Uterus (tissue), 4 donors: Measurements from ENCODE around the gene TBX3. TPM values are rescaled to one million over a fixed set of nuclear protein-coding genes. Genes with fewer than 3 reads are reported as not detected.

Experiments
- DNase-seq, 2 donors: peaks; one replicate each; pipeline ENCODE4 v3.0.0-alpha.2; 2019 to 2020
- H3K27ac ChIP-seq, 2 donors: fragments of 200-600 bp; sonication (generic); 1 replicate in 1 of 2; 2 replicates in 1 of 2; pipeline ENCODE4 v1.5.1; 2016 to 2018
- H3K27me3 ChIP-seq, 2 donors: fragments of 200-600 bp; sonication (generic); one replicate each; pipeline ENCODE4 v1.5.1; 2018 to 2019; ENCODE audit warnings: control low read depth in 1 of 2
- H3K36me3 ChIP-seq, 2 donors: fragments of 200-600 bp; sonication (generic); one replicate each; pipeline ENCODE4 v1.5.1; 2019; ENCODE audit warnings: control low read depth in 1 of 2
- H3K4me1 ChIP-seq, 2 donors: fragments of 200-600 bp; sonication (generic); one replicate each; pipeline ENCODE4 v1.5.1; 2018 to 2019; ENCODE audit warnings: control low read depth in 1 of 2
- H3K4me3 ChIP-seq, 2 donors: fragments of 200-600 bp; sonication (generic); 1 replicate in 1 of 2; 2 replicates in 1 of 2; pipeline ENCODE4 v1.5.1; 2018 to 2019; ENCODE audit warnings: mild to moderate bottlenecking in 1 of 2
- H3K9me3 ChIP-seq, 2 donors: fragments of 200-600 bp; sonication (generic); one replicate each; pipeline ENCODE4 v1.5.1; 2019; ENCODE audit warnings: control low read depth in 1 of 2
- POLR2A ChIP-seq, 2 donors: fragments of 450-650 bp; IDR thresholded peaks; one replicate each; pipeline ENCODE4 v1.6.1; 2016; ENCODE audit warnings: antibody characterized with exemption in 2 of 2, mild to moderate bottlenecking in 1 of 2, moderate library complexity in 1 of 2
- intact Hi-C: fragments of 100-400 bp; cut with DNase I; formaldehyde crosslinking; loops from one replicate; pipeline ENCODE4 v1.15.1; 2023; ENCODE audit warnings: low total_unique reads
- total RNA-seq, 4 donors: library from RNA; depleted of rRNA in 3 of 4; stranded (reverse); fragments of >200 nt in 3 of 4; gene quantifications; one replicate each; pipeline versions ENCODE4 v1.1.0 to v1.2.4, GENCODE V29; 2014 to 2023
- TF ChIP-seq, protein P1 (sequence below), 4 experiments: fragments of 200-600 bp in 2 of 4; fragments of 450-650 bp in 2 of 4; sonication (generic) in 2 of 4; IDR thresholded peaks; one replicate each; pipeline ENCODE4 v1.5.1; 2016 to 2019; ENCODE audit warnings: antibody characterized with exemption in 4 of 4, mild to moderate bottlenecking in 2 of 4, moderate library complexity in 1 of 4
- donor health status: DM: yes; HTN: yes; CAD: no.

Gene TBX3
- total RNA-seq, 4 donors from 2014 or later: 11.0 to 120 (median 56.3) TPM

DNA sequence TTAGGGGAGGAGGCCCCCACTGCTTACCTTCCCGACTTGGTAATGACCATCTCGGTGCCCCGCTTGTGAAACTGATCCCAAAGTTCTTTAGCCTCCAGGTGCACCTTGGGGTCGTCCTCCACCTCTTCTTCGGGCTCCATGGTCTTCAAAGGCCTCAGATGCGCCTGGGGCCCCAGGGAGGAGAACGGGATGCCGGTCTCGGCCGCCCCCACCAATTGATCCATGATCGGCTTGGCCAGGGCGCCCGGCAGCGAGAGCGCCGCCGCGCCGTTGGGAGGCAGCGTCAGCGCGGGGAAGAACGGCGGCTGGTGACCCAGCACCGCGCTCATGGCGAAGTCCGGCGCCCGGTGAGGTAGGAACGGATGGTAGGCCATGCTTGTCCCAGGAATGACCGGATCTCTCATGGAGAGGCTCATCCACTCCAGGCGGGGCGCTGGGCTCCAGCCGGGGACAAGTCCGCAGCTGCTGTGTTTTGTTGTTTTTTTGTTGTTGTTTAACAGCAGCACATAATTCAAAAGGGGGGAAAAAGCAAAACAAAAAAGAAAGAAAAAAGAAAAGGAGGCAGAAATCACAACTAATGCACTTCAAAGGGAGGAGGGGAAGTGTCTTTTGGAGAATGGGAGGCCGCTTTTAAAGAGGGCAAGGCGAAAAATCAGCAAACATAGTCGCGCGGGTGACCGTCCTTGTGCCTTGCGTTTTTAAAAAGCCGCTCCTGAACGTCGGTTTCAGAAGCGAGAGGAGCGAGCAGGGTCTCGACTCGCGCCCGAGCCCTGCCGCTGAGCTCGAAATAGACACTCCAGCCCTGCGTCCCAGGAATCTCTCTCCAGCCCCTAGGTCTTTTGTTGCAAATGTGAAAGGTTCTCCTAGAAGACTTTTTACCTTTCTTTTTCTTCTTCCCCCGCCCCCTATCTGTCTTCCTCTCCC, 928 bp downstream of the TBX3 start:
- H3K4me1 ChIP-seq: no peaks in the 10 kb centered on the region
- H3K9me3 ChIP-seq: no peaks in the 10 kb centered on the region
- H3K27ac ChIP-seq: peak overlapping the region; percentile 97 to 98
- no peak for TF ChIP-seq POLR2A (IDR thresholded peaks at IDR 0.05)
- TF ChIP-seq, protein P1, sequence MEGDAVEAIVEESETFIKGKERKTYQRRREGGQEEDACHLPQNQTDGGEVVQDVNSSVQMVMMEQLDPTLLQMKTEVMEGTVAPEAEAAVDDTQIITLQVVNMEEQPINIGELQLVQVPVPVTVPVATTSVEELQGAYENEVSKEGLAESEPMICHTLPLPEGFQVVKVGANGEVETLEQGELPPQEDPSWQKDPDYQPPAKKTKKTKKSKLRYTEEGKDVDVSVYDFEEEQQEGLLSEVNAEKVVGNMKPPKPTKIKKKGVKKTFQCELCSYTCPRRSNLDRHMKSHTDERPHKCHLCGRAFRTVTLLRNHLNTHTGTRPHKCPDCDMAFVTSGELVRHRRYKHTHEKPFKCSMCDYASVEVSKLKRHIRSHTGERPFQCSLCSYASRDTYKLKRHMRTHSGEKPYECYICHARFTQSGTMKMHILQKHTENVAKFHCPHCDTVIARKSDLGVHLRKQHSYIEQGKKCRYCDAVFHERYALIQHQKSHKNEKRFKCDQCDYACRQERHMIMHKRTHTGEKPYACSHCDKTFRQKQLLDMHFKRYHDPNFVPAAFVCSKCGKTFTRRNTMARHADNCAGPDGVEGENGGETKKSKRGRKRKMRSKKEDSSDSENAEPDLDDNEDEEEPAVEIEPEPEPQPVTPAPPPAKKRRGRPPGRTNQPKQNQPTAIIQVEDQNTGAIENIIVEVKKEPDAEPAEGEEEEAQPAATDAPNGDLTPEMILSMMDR (IDR thresholded peaks at IDR 0.05): no peak
- peak overlapping the region; percentile 58 to 93 for H3K4me3 ChIP-seq
- intact Hi-C loops: no loop called here
- no peak for DNase-seq
- no peaks in the 10 kb centered on the region for H3K27me3 ChIP-seq
- H3K36me3 ChIP-seq: no peaks in the 10 kb centered on the region

DNA sequence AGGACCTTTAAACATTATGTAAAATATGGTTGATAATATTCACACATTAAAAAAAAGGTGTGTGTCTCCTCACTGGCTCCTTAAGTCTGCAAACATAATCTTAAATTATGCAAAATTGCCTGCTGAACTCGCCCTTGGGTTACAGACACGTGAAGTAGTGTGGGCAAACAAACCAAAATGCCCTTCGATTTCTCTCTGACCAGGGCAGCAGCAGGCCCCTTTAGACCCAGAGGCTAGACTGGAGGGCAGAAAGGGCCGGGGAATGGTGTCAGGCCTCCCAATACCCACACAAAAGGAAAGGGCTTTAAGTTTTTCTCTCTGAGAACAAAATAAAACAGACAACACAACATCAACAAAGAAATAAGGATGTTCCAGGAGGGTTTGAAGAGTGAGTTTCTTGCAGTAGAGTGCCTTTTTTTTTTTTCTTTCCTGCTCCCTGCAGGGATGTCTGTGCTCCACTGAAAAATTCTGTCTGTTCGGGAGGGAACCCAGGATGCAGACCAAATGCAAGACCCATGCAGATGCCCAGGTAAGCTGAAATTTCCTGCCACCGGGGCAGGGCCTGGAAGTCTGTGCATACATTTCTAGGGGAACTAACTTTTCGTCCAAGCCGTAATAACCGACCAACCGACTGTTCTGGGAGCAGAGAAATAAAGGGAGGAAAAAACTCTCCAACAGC, 1.7 kb downstream of the TBX3 start:
- no peaks in the 10 kb centered on the region for H3K27me3 ChIP-seq
- peak overlapping the region; percentile 58 to 93 for H3K4me3 ChIP-seq
- no peak for TF ChIP-seq POLR2A (IDR thresholded peaks at IDR 0.05)
- TF ChIP-seq, protein P1 (IDR thresholded peaks at IDR 0.05): no peak

DNA sequence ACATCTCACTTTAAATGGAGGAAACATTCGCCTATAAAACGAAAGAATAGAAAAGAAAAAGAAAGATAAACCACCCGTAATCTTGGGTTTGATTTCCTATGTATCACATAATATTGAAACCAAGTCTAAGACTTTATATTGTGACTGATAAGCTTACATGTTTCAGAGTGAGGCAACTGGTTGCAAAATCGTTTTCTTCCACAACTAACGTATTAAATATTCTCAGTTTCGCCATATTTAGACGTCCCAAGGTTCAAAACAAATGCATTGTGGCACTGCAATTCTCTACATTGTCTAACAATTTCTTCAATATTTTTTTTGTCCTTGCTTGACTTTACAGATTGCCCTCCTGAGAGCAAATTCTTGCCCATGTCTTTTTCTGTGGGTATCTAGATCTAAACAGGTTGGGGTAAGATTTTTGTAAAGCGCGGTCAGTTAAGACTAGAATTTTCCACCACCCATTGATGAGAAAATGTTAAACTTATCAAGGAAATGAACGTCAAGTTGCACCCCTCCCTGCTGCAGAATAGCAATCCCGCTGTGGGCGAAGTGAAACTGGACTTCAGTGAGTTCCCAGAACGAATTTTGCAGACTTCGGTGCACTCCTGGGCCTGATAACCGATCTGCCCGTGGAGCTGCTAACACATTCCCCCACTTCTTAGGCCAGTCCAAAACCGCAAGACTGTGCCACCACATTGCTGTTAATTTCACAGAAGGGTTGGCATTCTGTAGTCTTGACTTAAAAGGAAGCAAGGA, 2.7 kb downstream of the TBX3 start:
- H3K9me3 ChIP-seq: no peaks in the 10 kb centered on the region
- no peaks in the 10 kb centered on the region for H3K27me3 ChIP-seq
- no peak for DNase-seq
- peak overlapping the region; percentile 58 to 93 for H3K4me3 ChIP-seq
- no peaks in the 10 kb centered on the region for H3K4me1 ChIP-seq
- TF ChIP-seq, protein P1 (IDR thresholded peaks at IDR 0.05): no peak
- no peak for TF ChIP-seq POLR2A (IDR thresholded peaks at IDR 0.05)
- peak overlapping the region; percentile 97 to 98 for H3K27ac ChIP-seq
- H3K36me3 ChIP-seq: no peaks in the 10 kb centered on the region
- intact Hi-C loops: no loop called here

More for the DNA sequence above, 1.7 kb downstream of the TBX3 start:
- no peak for DNase-seq
- Histone ChIP-seq H3K4me1 (no peaks in the 10 kb centered on the region), H3K36me3 (no peaks in the 10 kb centered on the region), H3K27ac (peak overlapping the region; percentile 97 to 98), H3K9me3 (no peaks in the 10 kb centered on the region)
- intact Hi-C loops: no loop called here

DNA sequence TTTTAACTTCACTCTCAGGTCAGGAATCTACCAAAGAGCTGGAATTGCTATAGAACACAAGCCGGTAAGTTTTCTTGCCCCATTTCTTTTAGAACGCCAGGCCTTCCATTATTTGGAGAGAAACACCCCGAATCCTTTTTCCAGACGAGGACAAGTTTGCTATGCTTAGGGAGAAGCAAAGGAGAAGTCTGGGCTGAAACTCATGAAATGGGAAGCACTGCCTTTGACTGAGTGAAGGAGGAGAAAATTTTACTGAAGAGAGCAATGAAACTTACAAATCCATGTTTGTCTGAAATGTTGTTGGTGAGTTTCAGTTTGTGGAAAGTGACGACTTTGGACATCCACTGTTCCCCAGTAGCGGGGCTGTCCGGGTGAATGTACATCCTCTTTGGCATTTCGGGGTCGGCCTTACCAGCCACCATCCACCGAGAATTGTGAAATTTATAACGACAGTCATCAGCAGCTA, 3.3 kb downstream of the TBX3 start:
- DNase-seq: no peak
- Histone ChIP-seq H3K27ac (peak overlapping the region; percentile 97 to 98), H3K9me3 (no peaks in the 10 kb centered on the region), H3K27me3 (no peaks in the 10 kb centered on the region), H3K4me1 (no peaks in the 10 kb centered on the region), H3K4me3 (peak overlapping the region; percentile 58 to 93), H3K36me3 (no peaks in the 10 kb centered on the region)
- intact Hi-C loops: no loop called here
- TF ChIP-seq POLR2A (IDR thresholded peaks at IDR 0.05): no peak
- TF ChIP-seq, protein P1 (IDR thresholded peaks at IDR 0.05): no peak
